Nephron (organoid): Measurements from ENCODE around the gene CLEC18A.
"Not testable (repeated sequence)": the region's sequence is repeated elsewhere in the genome, so short reads cannot be mapped to it uniquely, and the experiment has no call there.

Experiments used
- H3K27ac Mint-ChIP-seq, 3 experiments: 2 replicates each; pipeline ENCODE4 v1.8.0; 2020; ENCODE audit warnings: mixed read lengths in 3 of 3, mild to moderate bottlenecking in 2 of 3, moderate library complexity in 1 of 3
- H3K27me3 Mint-ChIP-seq: 2 replicates; pipeline ENCODE4 v1.8.0; 2021; ENCODE audit warnings: low read depth, mild to moderate bottlenecking, moderate library complexity, mixed read lengths
- H3K36me3 Mint-ChIP-seq: 2 replicates; pipeline ENCODE4 v1.8.0; 2020; ENCODE audit warnings: low read depth, mixed read lengths
- H3K4me1 Mint-ChIP-seq: 2 replicates; pipeline ENCODE4 v1.8.0; 2020; ENCODE audit warnings: mixed read lengths
- H3K4me3 Mint-ChIP-seq, 3 experiments: 2 replicates each; pipeline ENCODE4 v1.8.0; 2020; ENCODE audit warnings: mild to moderate bottlenecking in 3 of 3, mixed read lengths in 3 of 3, moderate library complexity in 2 of 3
- H3K9me3 Mint-ChIP-seq: 2 replicates; pipeline ENCODE4 v1.8.0; 2020; ENCODE audit warnings: mixed read lengths

CLEC18A gene

DNA sequence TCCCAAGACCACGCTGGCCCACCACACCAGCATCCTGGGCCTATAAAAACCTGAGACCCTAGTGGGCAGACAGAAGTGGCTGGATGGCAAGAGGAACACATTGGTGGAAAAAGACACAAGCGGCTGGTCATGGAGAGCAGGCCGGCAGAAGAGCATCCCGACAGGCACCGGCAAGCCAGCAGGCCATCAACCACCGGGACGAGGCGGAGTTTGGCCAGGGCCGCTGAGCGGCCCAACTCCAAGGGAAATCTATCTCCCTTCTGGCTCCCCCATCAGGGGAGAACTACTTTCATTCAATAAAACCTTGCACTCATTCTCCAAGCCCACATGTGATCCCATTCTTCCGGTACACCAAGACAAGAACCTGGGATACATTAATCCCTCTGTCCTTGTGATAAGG lies 61.8 kb downstream of the CLEC18A start:
- not testable (repeated sequence) for H3K4me3 Mint-ChIP-seq, H3K27me3 Mint-ChIP-seq, H3K4me1 Mint-ChIP-seq, H3K27ac Mint-ChIP-seq, H3K9me3 Mint-ChIP-seq
- peaks cover 56% of the 10 kb centered on the region for H3K36me3 Mint-ChIP-seq
